T-helper 9 cell (primary cell): ENCODE measurements around the gene SEMA5A.

ENCODE experiments used
- DNase-seq: peaks from one replicate; pipeline ENCODE4 v3.0.0-alpha.2; 2020

The SEMA5A gene

DNA sequence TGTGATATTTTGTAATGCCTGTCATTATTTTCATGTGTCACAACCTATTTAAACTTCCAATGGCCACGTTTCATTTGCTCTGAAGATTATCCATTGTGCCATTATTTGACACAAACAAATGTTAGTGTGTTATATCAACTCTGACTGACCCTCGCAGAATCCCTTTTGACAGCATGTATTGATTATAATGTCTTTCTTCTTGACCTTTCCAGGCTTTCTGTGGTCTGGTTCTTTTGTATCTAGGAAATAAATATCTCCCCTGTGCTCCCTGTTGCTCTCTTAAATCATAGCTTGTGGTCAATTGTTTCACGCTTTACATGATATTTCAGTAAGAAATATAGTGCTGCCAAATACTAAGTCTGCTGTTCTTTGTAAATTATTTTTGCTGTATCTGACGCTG lies 442.6 kb downstream of the SEMA5A start:
- DNase-seq: no peak

DNA sequence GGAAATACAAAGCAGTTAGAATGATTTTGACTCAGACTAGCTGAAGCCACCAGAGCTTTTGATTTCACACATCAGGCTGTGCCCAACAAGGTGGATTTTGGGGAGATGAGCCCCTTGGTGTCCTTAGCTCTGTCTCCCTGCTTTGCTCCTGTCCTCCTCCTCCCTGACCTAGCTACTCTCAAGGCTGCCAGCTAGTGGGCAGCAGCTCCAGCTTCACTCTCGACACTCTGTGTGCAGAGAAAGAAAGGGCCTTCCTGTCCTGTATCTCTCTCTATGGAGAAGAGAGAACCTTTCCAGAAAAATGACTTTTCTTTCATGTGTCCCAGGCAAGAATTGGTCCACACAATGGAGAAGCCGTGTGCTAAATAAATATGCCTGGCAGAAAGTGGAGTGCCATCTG lies 446.2 kb downstream of the SEMA5A start:
- no peak for DNase-seq

DNA sequence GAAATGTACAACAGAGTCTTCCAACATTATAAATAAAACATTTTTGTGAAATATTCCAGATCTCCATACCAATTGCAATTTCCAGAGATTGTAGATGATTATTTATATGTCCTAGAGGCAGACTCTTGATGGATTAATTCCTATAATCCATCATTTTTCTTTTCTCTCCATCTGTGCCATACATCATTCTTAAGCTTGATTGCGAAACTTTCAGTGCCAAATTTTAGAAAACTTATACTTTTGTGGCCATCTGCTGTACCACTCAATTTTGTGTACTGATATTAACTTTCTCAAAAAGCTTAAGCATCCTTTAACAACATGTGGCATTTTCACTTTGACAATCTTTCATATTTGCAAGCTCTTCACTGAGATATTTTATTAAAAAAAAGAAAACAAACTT lies 446.9 kb downstream of the SEMA5A start:
- no peak for DNase-seq

DNA sequence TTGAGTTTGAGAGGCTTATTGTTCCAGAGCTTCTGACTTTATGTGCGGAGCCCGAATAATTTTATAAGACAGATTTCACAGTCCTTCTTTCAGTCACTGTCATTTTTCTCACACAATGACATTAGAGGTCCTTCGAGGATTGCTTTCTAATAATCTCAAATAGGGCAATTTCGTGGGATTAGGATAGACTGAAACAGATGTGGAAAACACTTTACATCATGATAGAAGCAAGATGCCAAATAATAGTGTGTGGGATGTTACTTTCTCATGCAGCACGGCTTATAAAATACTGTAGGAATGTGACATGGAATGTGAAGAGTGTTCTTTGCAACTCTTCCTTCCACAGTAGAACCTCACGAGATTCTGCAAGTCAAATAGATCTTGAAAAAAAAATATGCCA lies 451.3 kb downstream of the SEMA5A start:
- no peak for DNase-seq

DNA sequence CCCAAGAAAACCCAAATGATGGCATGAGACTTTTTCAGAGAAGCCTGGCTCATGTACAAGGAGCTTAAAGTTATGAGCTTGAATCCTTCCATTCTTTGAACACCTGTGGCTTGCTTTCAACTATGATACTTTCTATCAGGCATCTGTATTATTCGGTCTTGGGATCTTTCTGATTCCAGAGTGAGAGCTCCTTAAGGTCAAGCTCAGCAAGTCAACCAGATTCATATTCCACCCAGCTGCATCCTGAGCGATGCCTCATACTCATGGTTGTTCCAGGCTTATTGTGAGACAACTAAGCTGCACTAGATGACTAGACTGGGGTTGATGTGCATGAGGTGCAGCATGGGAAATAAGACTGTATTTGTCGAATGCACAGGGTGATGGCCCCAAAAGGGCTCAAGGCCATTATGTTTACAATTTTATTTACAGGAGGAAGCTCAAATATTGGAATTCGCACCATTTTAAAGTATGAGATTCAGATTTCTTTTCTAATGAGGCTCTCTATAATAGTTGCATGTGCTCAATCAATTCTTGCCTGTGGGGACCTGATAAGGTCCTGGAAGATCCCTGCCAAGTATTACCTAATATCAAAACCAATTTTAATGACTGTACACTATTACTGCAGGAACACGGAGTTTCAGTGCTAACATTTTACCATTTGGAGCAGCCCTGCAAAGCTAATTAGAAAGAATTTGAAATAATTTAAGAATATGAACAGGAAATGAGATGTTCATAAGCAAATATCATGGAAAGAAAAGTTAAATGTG lies 453.8 kb downstream of the SEMA5A start:
- no peak for DNase-seq

DNA sequence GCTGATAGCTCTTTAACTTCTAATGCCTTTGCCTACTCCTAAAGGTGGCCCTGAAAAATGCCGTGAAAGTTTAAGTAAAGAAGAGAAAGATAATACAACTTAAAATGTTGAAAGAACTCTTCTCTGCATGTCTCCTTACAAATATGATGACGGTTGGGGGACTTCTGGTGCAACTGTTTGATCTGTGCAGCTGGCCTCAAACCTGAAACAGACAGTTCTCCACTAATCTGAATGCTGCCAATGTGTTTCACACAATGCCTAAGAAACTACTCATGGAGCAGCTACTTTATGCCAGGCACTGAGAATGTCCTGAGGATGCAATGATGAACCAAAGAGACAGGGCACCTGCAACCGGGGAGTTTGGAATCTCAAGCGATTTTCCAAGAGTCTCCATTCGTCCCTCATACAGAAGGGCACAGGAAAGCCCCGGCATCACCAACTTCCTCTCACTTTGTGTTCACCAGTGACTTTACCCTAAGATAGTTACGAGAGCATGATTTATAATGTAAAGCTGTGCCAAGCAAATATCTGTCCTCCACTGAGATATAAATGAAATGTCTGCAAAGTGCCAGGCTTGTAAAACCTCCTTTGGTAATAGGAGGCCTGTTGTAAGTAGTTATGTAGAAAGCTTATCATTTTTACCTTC lies 455.4 kb downstream of the SEMA5A start:
- DNase-seq: no peak

DNA sequence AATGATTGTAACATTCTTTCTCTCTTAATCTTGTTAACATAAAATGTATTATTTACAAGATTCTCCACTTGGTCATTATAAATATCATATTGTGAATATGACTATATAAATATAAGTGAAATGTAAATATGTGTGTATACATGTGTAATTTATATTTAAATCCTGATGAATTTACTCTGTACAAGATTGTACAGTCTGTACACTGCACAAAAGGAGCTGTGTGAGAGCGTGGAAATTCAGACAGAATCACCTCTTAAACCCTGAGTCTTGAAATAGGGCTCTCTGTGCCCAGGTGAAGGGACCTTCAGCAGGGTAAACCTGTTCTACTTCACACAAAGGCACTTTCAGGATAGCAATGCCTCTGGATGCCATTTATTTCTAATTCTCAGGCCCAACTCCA lies 456.0 kb downstream of the SEMA5A start:
- no peak for DNase-seq

DNA sequence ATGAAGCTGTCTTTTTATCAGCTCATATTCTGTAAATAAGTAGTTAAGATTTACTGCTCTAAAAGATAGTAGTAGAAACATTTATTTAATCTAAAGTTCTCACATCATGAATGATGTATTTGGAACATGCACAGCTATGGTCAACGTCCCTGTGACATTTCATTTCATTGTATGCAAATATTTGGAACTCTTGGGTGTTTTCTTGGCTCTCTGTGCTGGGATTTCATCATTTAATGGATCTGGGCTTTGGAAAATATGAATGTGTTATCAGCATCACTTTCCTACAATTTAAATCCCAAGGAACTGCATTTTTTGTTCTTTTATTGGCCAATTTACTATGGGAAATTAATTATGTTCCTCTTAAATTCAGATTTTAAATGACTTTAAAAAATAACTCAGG lies 462.9 kb downstream of the SEMA5A start:
- no peak for DNase-seq

DNA sequence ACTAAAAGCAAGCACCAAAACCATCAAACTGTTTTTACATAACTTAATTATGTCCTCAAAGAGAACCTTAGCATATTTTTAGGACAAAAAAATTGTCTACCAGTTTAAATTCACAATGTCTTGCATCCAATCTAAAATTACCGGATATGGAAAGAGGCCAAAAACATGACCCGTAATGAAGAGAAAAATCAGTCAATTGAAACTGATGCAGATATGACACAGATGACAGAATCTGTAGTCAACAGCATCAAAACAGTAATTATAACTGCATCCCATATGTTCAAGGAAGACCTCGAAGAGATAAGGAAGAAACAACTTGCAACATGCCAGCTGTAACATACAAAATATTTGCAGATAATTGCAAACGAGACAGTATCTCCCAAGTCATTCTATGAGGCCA lies 473.2 kb downstream of the SEMA5A start:
- DNase-seq: no peak

DNA sequence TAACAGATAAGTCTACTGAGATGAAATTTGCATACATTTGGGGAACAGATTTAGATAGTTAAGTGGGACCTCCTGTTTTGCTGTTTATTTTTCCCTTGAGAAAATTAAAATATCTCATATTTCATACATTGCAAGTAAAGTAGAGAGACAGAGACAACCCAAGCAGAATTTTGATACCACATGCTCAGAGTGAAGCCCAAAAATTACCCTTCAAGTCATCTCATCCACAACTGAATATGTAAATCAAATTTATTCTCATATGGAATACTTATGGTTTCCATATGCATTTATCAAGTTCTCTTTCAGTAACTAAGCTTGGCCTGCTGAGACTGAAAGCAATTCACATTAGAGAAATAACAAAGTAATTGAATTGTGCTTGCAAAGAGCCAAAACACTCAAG lies 474.4 kb downstream of the SEMA5A start:
- DNase-seq: no peak

DNA sequence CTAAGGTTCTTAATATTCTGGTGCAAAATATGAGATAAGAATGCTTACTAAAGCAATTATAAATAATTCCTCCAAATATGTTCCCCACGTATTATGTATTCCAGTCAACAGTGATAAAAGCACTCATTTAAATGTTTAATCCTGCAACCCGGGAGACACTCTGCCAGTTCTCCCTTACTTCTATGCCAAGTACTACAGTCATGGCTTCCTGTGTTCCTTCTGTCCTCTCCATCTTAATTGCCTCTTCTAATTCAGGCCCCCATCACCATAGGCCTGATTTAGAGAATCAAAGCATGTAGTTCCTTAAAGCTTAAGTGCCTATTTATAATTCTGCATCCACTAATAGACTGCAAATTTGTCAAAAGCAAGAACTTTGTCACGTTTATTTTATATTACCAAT lies 474.8 kb downstream of the SEMA5A start:
- no peak for DNase-seq

DNA sequence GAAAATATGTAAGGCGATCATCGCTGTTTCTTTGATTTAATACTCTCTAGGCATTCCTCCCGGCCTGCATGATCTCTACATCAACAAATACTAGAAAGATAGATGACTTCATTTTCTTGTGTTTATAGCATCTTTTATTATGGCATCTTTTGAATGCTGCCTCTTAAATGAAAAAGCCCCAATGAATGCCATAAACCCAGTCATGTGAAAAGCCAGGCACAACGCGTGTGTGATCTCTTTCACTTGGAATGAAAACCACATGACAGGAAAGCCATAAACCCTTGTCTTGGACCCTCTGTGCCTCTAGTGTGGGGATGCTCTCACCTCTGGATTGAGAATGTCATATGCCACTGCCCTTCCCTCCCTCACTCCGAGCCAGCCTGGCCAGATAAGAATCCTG lies 476.2 kb downstream of the SEMA5A start:
- no peak for DNase-seq

DNA sequence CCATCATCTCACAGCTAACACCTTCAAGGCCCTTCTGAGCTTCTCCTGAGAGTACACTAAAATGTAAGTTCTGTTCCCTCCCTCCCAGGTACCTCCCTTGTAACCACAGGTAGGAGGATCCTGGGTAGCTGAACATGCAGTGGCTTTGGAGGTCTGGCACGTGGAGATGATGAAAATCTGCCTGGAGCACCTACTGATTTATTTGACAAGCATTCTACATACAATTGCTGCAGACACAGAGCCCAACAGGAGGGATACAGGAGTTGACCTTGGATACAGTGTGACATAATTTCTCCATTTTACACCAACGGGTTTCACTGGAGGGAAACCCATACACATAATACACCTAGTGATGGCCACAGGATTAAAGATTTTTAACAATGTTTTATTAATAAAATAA lies 478.7 kb downstream of the SEMA5A start:
- no peak for DNase-seq

DNA sequence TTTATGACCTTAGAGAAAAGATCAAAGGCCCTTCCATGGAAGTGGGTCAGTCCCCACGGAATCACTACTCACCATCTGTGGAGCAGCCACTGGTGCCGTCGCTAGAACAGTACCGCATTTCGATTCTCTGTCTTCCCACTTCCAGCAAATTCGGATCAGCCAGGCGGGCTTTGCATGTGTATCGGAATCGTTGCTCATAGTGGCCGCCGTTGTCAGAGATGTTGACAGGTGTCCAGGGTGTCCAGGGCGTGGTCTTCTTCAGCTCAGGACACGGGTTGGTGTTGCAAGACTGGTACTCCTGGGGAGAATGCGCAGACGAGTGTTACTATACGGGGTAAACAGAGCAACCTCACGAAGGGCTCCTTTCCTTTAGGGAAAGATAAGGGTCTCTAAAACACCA lies 479.5 kb downstream of the SEMA5A start:
- no peak for DNase-seq

DNA sequence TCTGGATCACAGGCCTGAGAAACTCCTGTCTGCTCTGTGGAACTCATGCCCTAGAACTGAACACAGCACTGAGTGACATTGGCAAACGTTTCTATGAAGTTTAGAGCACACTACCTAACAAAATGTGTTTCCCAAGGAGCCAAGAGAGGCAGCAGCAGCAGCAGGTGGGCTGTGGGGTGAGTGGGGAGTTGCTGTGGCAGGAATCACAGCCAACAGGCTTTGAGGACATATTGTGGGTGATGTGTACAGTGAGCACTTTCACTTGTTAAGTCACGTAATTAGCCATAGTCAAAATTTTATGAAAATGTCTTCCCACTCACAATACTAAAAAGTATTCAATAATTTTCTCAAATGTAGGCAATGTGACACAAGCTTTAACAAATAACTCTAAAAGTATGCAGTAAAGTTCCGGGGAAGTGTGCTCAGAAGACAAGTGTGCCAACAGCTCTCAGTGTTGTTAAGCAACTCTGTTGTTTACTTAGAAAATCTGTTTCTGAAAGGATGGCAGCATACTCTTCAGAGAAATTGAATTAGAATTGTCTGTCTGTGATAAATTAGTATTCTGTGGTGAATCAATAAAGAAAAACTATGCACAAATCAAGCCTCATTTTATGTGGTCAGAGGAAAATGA lies 482.1 kb downstream of the SEMA5A start:
- no peak for DNase-seq

DNA sequence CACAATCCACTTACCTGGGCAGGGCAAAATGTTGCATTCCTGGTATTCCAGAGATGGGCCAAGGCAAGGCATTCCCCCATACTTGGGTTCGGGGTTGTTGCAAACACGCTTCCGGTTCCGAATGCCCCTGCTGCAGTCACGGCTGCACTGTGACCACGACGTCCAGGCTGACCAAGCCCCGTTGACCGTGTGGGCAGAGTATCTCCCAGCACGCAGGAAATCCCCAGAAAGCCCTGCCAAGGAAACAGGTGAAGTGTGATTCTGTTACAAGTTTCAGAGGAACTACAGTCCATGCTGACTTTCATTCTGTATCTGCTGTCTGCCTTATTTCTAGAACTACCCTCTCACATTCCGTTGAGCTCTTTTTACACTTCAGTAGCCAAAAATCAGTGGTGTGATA lies 483.0 kb downstream of the SEMA5A start:
- DNase-seq: no peak

DNA sequence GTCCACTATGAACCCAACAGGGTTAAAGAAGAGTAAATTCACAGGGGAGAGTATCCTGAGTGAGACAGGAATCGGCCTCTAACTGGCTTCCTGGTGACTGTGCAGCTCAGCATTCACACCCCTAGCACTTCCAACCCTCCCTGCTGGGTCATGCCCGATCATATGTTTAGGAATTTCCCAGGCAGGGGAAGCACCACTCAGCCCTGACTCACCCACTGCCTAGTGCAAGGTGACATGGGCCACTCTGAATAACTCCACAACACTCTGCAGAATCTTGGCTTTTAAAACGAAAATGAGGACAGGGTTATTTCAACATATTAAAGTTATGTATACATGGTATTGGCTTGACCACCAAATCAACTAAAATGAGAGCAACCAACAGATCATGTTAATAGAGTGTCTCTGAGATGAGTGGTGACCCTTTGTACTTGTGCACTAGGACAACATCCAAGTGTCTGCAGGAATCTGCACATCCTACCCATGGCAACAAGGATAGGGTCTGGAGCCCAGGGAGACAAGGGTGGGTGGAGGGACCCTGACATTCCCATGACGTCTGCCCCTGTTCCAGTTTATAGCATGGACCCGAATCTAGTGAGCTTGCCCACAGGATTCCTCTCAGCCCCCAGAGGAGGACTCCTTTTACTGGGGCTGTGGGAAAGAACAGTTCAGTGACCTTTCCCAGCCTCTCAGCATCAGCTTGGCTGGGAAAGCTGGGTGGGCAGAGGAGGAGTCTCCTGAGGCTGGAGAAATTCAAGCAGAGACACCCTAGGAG lies 485.8 kb downstream of the SEMA5A start:
- DNase-seq: no peak

DNA sequence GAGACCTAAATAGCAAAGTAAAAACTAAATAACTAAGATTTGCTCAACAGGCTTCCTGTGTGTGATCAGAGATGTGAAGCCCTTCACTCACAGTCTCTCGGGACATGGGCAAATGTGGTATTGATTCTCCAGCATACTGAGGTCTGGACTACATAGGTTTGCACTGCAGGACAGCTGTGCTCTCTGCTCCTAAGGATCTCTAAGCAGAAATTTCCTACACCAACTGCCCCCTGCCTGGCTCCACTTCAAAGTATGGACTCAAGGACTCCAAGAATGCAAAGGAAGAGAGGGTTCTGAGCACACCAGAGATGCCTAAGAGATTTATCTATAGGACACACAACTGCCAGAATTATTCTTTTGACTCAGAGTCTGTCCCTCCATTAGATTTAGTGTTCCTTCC lies 487.2 kb downstream of the SEMA5A start:
- no peak for DNase-seq

DNA sequence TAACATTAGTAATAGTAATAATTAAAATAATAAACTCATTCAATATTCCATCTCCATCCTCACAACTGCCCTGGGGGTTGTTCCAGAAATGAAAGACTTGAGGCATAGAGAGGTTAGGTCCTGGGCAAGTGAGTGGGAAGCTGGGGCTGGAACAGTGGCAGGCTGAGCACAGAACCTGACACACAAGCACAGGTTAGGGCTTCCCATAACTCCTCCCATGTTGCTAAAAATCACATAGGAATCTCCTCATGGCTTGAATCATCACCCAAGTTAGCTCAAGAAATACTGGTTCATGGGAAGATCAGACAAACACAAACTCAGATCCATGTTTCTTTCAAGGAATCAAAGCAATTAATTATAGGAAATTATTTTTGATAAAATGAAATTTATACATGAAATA lies 487.7 kb downstream of the SEMA5A start:
- DNase-seq: no peak

DNA sequence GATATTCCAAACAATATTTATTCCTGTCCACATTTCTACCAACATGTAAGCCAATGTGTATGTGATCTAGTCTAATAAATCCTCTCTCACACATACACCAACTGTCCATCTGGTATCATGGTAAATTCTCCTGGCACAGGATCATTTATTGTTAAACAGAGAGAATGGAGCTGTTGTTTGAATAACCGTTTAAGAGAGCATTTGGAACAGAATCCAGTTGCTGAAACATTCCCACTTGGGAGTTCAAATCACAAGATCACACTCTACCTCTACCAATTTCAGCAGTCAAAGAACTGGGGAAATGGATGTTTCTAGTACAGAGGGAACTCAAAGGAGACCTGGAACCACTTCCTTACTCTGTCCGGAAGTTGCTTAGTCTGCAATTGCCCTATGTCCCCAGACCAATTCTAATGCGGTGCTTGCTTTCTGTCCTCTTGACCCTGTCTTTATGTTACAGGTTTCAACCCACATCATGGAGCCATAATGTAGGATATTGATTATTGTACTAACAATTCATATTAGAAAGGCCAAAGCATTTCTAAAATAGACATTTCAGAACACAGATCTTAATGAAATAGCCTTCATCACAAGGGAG lies 488.4 kb downstream of the SEMA5A start:
- no peak for DNase-seq

DNA sequence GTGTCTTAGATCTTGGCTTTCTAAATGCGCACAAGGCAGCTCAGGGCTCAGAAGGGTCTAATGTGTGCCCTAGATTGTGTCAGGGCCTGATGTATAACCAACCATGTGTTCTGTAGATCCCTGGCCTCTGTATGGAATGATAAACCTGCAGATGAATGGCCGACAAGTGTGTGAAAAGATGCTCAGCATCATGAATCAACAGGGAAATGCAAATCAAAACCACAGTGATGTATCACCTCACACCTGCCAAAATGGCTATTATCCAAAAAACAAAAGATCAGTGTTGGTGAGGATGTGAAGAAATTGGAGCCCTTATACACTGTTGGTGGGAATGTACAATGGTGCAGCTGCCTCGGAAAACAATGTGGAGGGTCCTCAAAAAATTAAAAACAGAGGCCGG lies 489.8 kb downstream of the SEMA5A start:
- no peak for DNase-seq

DNA sequence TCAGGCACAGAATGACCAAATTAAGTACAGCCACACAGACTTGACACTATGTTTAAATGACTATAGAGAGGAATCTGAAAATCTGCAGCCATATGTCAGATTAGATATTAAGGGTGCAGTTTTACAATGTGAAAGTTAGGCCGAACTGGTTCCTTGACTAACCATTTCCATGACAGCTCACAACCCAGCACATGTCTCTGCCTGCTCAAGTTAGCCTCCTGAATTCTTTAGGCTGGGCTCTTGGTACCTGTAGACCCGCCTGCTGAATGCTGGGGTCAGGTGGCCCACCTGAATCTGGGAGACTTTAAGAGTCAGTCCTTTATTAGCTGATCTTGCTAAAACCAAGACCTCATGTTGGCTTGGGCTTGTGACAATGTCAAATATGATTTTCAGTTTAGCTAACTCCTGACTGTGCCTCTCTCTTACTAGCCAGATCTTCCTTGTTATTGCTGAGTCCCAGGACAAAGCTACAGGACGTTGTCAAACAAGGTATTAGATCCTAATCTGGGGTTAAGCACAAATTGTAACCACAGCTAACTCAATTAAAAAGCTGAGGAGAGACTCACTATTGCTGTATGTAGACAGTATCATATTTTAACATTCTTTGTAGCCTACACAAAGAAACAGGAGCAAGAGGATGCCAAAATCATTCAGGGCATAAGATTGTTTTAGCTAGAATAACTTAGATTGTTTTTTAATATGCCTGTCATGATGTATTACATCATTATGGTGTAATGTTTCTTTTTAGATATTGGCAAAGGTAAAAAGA lies 490.9 kb downstream of the SEMA5A start:
- no peak for DNase-seq
